IPS-NIHi7 (cell line): Measurements from ENCODE around the gene GALE.
"Not testable (repeated sequence)": the region's sequence is repeated elsewhere in the genome, so short reads cannot be mapped to it uniquely, and the experiment has no call there.

Source experiments
- DNase-seq: peaks from one replicate; pipeline ENCODE4 v3.0.0; 2012; ENCODE audit warnings: mixed read lengths; ENCODE audit errors: extremely low spot score

GALE gene

GRCh38 chr1:23809751-23810171 is 9.2 kb upstream of the GALE start:
- peak; percentile 88 for DNase-seq

GRCh38 chr1:23807453-23807852 is 6.9 kb upstream of the GALE start:
- no peak for DNase-seq

DNA sequence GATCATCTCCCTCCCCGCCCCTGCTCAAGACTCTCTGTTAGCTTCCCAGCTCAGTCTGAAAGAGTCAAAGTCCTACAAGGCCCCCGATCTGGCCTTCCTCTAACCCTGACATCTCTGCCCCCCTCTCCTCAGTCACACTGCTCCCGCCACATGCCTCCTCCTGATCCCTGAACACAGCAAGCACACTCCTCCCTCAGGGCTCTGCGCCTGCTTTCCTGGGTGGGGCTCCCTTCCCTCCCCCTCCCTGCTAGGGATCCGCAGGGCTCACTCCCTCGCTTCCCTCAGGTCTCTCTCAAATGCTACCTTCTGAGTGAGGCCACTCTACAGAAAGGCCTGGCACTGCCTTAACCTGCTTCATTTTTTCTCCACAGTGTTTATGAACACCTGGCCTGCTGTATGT is 5.7 kb upstream of the GALE start:
- no peak for DNase-seq

- DNase-seq: no peak
Measured at GRCh38 chr1:23805025-23805424, 4.5 kb upstream of the GALE start.

- no peak for DNase-seq
Measured at GRCh38 chr1:23804183-23804835, 3.8 kb upstream of the GALE start.

DNA sequence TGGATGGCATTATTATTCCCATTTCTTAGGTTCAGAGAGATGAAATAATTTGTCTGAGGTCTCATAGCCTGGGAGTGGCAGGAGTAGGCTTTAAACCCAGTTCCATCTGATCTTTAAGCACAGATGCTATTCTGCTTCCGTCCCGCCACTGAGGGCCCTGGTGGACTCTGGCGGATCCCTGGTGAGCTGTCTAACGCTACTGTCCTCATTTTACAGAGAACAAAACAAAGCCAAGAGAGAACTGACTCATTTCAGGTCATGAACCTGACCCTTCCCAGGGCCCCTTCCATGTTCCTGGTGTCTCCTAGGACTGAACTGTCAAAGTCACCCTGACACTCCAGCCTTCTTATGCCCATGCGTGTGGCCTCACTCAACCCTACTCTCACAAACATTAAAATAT is 3.1 kb upstream of the GALE start:
- DNase-seq: no peak

DNA sequence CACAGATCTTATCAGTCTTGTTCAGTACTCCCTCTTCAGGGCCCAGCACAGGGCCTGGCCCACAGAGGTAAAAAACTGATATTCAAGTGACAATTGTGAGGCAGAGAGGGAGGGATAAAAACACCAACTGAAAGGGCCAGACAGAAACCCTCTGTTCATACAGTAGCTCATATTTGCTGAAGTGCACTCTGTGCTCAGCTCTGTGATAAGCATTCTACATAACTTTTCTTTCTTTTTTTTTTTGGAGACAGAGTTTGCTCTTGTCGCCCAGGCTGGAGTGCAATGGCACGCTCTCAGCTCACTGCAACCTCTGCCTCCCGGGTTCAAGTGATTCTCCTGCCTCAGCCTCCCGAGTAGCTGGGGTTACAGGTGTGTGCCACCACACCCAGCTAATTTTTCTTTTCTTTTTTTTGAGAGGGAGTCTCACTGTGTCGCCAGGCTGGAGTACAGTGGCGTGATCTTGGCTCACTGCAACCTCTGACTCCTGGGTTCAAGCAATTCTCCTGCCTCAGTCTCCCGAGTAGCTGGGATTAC is 2.3 kb upstream of the GALE start:
- DNase-seq: not testable (repeated sequence)

GRCh38 chr1:23801876-23802275 is 1.3 kb upstream of the GALE start:
- no peak for DNase-seq

GRCh38 chr1:23801338-23801748 is 789 bp upstream of the GALE start:
- peak; percentile 36 for DNase-seq

GRCh38 chr1:23799570-23800399 is 769 bp downstream of the GALE start:
- DNase-seq: peak; percentile 87

- DNase-seq: no peak
Measured at GRCh38 chr1:23799255-23799569, 1.3 kb downstream of the GALE start.

DNA sequence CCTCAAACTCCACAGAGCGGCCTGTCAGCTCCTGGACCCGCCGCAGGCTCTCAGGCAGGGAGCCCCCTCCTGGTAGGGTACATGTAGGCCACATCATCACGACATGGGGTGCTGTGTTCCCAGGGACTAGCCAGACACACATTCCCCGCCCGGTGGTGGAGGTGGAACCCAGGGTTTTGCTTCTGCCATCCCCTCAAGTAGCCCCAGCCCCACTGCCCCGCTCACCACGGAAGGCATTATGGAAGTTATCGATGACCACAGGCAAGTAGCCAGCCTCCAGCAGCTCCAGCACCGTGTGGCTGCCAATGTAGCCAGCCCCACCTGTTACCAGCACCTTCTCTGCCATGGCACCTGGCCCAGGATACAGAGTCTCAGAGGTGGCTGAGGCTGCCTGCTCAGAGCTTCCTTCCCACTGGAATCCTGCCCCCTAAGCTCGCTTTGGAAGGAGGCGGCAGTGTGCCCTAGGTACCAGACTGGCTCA is 1.9 kb downstream of the GALE start:
- DNase-seq: peak; percentile 37

GRCh38 chr1:23797478-23798448 is 2.8 kb downstream of the GALE start:
- DNase-seq: no peak

DNA sequence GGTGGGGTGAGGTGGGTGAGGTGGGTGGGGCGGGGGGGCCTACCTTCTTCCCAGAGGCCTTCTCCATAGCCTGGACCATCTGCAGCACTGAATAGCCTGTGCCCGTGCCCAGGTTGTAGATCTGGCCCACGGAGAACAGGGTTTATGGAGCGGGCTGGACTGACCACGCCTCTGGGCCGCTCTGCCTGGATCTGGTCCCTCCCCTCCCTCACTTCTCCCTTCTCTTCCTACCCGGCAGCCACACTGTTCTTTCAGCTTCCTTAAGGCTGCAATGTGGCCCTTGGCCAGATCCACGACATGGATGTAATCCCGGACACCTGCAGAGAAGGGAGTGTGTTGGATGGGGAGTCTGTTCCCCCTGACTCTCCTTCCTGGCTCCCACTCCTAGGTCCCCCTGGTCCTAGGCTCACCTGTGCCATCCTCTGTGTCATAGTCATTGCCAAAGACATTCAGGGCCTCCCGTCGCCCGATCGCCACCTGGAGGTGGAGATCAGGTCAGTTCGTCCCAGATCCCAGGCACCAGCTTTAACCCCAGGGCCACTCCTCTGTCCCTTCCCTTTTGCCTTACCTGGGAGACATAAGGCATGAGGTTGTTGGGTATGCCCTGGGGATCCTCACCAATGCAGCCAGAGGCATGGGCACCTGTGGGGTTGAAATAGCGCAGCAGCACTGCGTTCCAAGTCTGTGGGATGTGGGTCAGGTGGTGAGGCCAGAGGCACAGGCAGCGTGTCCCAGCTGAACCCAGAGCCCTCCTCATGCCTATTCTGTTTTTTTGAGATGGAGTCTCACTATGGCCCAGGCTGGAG is 3.9 kb downstream of the GALE start:
- DNase-seq: peak; percentile 44

DNA sequence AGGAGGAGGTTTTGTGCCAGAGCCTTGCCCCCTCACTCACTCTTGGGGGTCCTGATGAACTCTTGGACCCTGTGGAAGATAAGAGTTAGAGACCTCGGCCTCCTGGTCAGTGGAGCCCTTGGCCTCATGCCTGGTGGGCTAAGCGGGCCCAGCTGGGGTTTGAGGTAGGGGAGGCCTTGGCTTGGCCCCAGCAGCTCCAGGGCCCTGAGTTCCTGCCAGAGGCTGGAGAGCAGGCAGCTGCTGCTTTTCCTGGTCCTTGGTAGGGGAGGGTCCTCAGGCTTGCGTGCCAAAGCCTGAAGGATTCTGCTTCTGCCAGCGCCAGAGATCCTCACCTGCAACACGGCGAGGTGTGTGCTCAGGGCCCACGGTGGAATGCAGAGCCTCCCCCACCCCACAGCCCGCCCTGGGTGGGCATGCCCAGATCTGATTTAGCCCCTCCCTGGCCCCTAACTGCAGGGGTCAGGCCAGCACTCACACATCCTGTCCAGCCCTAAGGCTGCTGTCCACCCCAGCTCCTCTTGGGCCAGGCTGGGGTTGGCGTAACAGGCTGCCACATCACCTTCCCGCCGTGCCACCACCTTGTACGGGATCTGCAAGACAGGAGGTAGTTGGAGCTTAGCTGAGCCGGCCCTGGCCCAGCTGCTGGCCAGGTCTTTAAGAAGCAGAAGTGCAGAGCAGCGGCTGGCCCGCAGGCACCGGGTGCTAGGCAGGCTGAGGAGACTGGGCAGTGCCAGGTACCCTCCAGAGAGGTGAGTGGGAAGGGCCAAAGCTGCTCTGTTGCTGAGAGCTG is 4.7 kb downstream of the GALE start:
- DNase-seq: no peak

DNA sequence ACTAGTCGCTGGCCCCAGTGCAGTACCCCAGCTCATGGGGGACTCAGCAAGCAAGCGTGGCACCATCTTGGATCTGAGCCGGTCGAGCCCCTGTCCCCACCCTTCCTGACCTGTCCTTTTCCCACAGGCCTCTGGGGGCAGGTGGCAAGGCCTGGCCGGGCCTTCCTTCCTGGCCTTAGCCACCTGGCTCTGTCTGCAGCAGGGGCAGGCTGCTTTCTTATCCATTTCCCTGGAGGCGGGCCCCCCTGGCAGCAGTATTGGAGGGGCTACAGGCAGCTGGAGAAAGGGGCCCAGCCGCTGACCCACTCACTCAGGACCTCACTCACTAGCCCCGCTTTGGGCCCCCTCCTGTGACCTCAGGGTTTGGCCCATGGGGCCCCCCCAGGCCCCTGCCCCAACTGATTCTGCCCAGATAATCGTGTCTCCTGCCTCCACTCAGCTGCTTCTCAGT is 5.8 kb downstream of the GALE start:
- DNase-seq: not testable (repeated sequence)

GRCh38 chr1:23793861-23794731 is 6.5 kb downstream of the GALE start:
- DNase-seq: no peak

GRCh38 chr1:23793018-23793781 is 7.4 kb downstream of the GALE start:
- no peak for DNase-seq
